SKM-1 (cell line): ENCODE results near the gene HMGCR.
"Not testable (repeated sequence)": the region's sequence is repeated elsewhere in the genome, so short reads cannot be mapped to it uniquely, and the experiment has no call there.

Experiments used
- DNase-seq: peaks from one replicate; lab custom pipeline; 2025; ENCODE audit not compliant: unreplicated experiment; lab: John Stamatoyannopoulos, UW

The HMGCR gene

DNA sequence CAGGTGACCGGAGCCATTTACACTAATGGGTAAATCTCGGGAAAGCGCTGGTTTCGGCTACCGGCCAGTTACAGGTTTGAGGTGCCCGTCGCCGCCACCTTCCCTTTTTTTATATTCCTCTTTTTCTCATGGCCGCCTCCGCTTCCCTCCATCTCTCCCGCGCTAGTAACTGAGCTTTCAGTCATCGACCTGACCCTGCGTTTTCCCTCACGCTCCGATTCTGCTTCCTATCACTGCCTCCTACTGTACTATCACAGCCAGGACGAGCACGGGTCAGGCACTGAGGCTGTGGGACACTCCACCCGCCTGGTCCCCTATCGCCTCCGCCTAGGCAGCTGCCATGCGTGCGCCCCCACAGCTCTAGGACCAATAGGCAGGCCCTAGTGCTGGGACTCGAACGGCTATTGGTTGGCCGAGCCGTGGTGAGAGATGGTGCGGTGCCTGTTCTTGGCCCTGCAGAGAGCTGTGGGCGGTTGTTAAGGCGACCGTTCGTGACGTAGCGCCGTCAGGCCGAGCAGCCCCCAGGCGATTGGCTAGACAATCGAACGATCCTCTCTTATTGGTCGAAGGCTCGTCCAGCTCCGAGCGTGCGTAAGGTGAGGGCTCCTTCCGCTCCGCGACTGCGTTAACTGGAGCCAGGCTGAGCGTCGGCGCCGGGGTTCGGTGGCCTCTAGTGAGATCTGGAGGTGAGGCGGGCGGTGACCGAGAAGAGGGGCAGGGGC is at the start of gene HMGCR:
Gene HMGCR, plus strand, starts transcription at position 606 of the 722 bp plus-strand sequence. CDS start 5,386 bp downstream, outside the sequence.
- DNase-seq, result peak; percentile 90

- not testable (repeated sequence) for DNase-seq
These were observed 45.2 kb upstream of the HMGCR start for GRCh38 chr5:75291844-75292243.

- no peak for DNase-seq
These were observed 36.9 kb upstream of the HMGCR start for GRCh38 chr5:75300084-75300483.

GRCh38 chr5:75303419-75303818 is 33.6 kb upstream of the HMGCR start:
- no peak for DNase-seq

- DNase-seq, result not testable (repeated sequence)
These were observed 32.5 kb upstream of the HMGCR start for GRCh38 chr5:75304486-75304885.

GRCh38 chr5:75306746-75307145 is 30.3 kb upstream of the HMGCR start:
- DNase-seq, result no peak

DNA sequence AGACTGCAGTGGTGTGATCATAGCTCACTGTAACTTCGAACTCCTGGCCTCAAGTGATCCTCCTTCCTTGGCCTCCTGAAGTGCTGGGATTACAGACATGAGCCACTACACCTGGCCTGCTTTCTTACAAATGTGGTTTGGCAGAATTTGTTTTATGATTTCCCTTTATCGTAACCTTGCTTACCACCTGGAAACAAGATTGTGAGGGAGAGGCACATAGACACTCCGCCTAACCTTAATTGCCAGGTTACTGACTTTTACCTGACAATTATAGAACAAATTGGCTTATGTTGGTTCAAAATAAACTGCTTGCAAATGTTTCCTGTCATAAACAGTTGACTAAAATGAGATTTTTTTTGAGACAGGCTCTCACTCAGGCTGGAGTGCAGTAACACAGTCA is 26.8 kb upstream of the HMGCR start:
- no peak for DNase-seq

DNA sequence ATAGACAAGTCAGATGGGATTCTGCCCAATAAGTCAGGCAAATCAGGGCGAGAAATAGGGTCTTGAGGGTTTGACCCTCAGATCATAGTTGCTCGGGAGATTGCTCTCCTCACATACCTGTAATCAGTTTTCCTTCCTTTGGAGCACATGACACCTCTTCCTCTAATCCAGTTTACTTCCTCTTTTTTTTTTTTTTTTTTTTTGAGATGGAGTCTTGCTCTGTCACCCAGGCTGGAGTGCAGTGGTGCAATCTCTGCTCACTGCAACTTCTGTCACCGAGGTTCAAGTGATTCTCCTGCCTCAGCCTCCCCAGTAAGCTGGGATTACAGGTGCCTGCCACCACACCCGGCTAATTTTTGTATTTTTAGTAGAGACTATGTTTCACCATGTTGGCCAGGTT is 17.9 kb upstream of the HMGCR start:
- DNase-seq, result peak; percentile 12

DNA sequence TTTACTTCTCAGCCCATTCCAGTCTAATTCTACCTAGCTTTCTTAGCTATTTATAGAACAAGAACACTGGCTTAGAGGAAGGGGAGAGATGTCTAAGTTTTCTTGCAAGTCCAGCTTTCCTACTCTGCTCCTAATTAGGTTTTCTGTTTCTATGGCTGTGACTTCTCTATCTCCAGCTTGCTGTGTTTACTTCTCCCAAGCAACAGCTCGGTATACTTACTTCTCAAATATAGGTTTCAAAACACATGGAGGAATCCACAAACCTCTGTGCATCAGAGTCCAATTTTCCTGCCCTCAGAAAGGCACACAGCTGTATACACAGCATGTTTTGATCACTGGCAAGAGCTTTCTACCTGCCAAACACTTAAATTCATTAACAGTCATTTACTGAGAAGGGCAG is 17.4 kb upstream of the HMGCR start:
- no peak for DNase-seq

- peak; percentile 75 for DNase-seq
These were observed 16.6 kb upstream of the HMGCR start for GRCh38 chr5:75320371-75320770.

DNA sequence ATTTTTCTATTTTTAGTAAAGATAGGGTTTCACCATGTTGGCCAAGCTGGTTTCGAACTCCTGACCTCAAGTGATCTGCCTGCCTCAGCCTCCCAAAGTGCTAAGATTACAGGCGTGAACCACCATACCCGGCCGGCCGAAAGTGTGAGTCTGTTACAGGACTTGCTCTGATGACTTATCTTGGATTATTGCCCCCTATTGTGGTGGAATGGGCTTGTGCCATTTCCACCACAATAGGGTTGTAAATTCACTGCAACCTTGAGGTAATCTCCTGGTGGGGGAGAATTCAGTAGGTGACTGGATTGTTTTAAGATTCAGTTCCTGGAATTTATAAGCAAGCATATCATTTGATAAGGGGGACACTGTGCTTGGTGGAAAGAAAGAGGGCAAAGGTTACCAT is 15.0 kb upstream of the HMGCR start:
- no peak for DNase-seq

- DNase-seq, result no peak
These were observed 12.2 kb upstream of the HMGCR start for GRCh38 chr5:75324791-75325190.

GRCh38 chr5:75325242-75325641 is 11.8 kb upstream of the HMGCR start:
- DNase-seq, result no peak

DNA sequence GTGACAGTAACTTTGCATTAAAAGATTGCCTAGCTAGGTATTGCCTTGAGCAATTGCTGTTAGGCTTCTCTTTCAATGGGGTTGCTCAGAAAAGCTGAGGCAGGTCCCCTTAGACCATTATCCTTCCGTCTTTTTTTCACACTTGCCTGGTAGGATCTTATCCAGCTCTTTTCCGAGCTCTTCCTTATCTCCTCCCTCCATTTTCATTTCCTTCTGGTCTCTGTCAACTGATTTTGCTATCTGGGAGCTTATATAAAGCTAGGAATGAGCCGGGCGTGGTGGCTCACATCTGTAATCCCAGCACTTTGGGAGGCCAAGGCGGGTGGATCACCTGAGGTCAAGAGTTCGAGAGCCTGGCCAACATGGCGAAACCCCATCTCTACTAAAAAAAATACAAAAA is 6.6 kb upstream of the HMGCR start:
- no peak for DNase-seq

DNA sequence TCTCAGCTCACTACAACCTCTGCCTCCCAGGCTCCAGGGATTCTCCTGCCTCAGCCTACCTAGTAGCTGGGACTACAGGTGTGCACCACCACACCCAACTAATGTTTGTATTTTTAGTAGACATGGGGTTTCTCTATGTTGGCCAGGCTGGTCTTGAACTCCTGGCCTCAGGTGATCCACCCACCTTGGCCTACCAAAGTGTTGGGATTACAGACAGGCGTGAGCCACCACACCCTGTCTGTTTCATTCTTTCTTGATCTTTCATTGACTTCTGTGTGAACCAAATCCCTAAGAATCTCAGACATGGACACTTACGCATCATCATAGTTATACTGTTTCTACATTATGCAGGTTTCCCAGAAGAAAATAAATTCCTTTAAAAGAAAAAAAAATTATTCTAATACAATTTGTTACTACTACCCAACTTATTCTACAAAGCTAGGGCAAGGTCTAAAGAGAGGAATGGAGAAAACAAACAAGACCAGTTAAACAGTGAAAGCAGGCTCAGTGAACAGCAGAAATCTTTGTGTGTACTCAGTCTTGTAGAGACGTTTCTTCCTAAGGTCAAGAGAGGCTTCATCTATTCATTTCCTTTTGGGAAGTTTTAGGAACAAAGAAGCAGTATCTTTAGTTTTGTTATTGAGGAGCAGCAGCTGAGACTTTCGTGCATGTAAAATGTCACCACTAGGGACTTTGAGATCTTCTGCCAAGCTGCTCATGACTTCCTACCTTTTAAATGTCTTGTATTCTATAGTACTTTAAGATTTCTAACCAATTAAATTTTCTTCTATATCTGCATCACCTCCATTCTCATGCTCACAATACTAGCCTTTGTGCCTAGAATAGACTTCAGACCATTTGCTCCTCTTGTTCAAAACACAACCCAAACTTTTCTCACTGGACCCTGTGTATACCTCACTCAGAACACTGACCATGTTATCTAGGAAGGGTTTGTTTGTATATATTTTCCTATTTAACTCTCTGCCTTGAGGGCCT is 5.6 kb upstream of the HMGCR start:
- DNase-seq, result no peak

DNA sequence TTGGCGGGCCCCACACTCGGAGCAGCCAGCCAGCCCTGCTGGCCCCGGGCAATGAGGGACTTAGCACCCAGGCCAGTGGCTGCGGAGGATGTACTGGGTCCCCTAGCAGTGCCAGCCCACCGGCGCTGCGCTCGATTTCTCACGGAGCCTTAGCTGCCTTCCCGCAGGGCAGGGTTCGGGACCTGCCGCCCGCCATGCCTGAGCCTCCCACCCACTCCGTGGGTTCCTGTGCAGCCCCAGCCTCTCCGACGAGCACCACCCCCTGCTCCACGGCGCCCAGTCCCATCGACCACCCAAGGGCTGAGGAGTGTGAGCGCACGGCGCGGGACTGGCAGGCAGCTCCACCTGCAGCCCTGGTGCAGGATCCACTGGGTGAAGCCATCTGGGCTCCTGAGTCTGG is 3.3 kb upstream of the HMGCR start:
- DNase-seq, result not testable (repeated sequence)

- not testable (repeated sequence) for DNase-seq
These were observed 2.6 kb upstream of the HMGCR start for GRCh38 chr5:75334413-75334812.

DNA sequence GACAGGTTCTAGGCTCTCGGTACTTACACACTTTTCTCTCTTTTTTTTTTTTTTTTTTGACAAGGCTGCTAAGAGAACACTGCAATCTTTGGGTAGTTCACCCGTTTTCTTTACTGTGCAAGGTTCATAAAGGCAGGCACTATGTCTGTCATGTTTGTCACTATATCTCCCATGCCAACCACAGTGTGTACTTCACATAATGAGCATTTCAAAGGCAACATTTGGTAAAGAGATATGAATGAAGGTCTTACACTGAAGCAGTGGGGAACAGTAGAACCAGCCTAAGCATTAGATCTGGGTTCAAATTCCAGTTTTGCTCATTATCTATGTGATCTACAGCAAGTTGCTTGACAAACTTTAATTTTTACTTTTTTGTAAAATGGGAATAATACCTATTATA is 1.5 kb upstream of the HMGCR start:
- no peak for DNase-seq

DNA sequence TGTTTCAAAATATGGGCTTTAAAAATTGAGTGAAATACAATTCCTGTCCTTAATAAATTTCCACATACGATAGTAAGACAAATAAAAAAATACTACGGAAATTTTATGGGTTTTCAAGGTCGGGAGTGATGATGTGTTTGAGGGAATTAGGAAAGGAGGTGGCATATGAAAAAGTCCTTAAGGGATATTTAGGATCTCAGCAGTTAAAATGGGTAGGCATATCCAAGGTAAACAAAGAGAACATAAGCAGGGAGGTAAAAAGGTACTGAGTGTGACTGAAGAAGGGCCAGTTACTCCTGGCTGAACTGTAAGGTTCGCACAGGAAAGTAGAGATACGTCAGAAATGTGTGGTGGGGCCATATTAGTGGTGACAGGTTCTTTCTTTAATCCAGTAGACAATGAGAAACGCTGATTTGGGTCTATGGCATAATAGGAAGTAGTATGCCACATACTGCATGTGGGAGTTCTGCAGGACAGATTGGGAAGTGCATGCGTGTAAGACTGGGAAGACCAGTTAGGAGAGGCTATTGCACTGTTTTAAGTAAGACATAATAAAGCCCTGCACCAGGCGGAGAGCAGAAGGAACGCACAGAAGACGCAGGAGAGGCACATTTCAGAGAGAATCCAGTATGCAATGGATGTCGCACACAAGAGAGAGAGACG is 937 bp upstream of the HMGCR start:
- no peak for DNase-seq

GRCh38 chr5:75337366-75338021 is 474 bp downstream of the HMGCR start:
- no peak for DNase-seq

DNA sequence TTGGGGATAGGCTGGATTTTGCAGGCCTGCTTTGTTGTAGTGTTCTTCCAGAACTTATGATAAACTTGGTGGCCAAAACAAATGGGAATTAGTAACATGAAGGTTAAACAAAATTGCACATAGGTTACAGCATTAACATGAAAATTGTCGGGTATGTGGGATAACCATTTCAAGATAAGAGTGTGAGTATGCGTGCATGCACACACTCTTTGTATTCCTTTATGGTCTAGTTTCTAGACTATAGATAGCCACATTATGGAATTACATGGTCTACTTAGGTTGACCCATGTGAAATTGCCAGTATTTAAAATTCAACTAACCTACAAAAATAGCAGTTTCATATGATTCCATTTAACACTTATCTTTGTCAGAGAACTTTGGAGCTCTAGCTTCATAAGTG is 1.4 kb downstream of the HMGCR start:
- DNase-seq, result no peak
